ENCODE results near the gene BATF.

DNA sequence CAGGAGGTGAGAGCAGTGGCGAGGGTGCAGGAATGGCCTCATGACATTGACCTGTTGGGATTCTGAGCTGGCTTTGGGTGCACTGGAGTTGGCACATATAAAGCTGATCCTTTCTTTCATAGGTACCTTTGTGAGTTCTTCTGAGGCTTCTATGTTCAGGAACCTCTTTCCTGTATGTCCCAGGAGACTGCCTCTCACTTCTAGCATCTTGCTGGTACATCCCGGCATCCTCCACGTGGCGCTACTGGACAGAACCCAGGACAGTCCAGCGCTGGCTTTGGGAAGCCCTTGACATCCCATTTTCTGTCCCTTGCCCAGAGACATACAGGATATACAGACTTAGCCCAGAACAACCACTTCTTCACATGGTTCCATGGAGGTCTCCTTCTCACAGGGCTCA, 44.4 kb upstream of the BATF start:
- TF ChIP-seq SP1 (IDR thresholded peaks at IDR 0.05) (no peak), BHLHE40 (IDR thresholded peaks at IDR 0.05; ENCODE audit: borderline replicate concordance) (no peak), ARNT (IDR thresholded peaks at IDR 0.05) (no peak), TARDBP (IDR thresholded peaks at IDR 0.05) (no peak), PKNOX1 (IDR thresholded peaks at IDR 0.05) (no peak), FOXK2 (IDR thresholded peaks at IDR 0.05) (no peak), HDGF (IDR thresholded peaks at IDR 0.05; ENCODE audit: borderline replicate concordance) (no peak), FOXA1 (IDR thresholded peaks at IDR 0.05) (no peak), FOXM1 (IDR thresholded peaks at IDR 0.05; ENCODE audit: borderline replicate concordance) (no peak), LEF1 (IDR thresholded peaks at IDR 0.05; ENCODE audit: borderline replicate concordance) (no peak), ELF4 (IDR thresholded peaks at IDR 0.05) (no peak), SUZ12 (IDR thresholded peaks at IDR 0.05) (no peak), ZNF384 (IDR thresholded peaks at IDR 0.05) (no peak), NFRKB (IDR thresholded peaks at IDR 0.05) (no peak)

All from HEK293T (cell line).